Measurements from ENCODE around the gene ADGRF3.
"Not testable (repeated sequence)": the region's sequence is repeated elsewhere in the genome, so short reads cannot be mapped to it uniquely, and the experiment has no call there.

ADGRF3 gene

GRCh38 chr2:26276484-26277227 lies 69.9 kb downstream of the ADGRF3 start:
- no peak for DNase-seq

DNA sequence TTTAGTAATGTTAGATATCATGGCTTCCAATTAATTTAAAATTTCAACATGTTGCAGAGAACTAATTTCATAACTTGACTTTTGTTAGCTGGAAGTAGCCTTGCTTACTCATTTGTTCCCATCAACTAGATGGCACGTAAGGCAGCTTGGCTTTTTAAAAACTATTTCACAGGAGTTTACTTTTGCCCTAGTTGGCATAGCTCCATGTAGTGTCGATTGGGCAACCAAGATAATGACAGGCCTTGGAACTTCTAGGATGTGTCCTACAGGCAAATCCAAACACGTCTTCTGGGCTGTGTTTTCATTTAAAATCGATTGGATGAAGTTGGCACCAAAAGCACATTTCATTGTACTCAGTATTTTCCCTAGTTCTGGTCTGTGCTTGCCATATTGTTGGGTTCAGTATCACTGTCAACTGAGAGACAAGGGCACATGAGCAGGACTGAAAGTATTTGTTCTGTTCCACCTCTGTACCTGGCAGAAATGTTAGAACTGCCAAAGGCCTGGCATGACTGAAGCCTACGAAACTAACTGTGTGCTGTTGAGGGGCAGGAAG lies 72.5 kb downstream of the ADGRF3 start:
- no peak for DNase-seq

GRCh38 chr2:26273501-26273900 lies 73.1 kb downstream of the ADGRF3 start:
- no peak for DNase-seq

- DNase-seq, result no peak
Observed at GRCh38 chr2:26270373-26270772, 76.2 kb downstream of the ADGRF3 start.

GRCh38 chr2:26269571-26270158 lies 76.9 kb downstream of the ADGRF3 start:
- no peak for DNase-seq

GRCh38 chr2:26268670-26269385 lies 77.8 kb downstream of the ADGRF3 start:
- not testable (repeated sequence) for DNase-seq

- no peak for DNase-seq
Observed at GRCh38 chr2:26268213-26268612, 78.4 kb downstream of the ADGRF3 start.

DNA sequence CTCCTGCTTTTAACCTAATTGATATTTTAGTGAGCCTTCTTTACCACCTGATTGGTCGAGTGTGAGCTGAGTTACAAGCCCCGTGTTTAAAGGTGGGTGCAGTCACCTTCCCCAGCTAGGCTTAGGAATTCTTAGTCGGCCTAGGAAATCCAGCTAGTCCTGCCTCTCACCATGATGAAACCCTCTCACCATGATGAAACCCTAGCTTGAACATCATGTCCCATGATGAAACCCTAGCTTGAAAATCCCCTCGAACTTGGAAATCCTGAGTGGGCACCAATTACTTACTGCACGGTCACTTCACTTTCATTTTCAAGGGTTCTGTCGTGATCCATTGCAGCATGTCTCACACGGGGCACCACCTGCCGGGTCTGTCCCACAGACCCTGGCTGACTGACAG lies 87.8 kb downstream of the ADGRF3 start:
- not testable (repeated sequence) for DNase-seq
